Right cardiac atrium (tissue), 5 donors: ENCODE measurements around the gene DYNC2I2. TPM values are rescaled to one million over a fixed set of nuclear protein-coding genes. Genes with fewer than 3 reads are reported as not detected.

ENCODE experiments used
- ATAC-seq, 2 donors: fragments of 200-7000 bp; cut with Tn5 transposase; one replicate each; pipeline versions ENCODE4 v1.8.0 to v1.9.1; 2020; ENCODE audit warnings: moderate library complexity in 2 of 2, mild to moderate bottlenecking in 1 of 2
- DNase-seq, 3 donors: peaks; one replicate each; pipeline ENCODE4 v3.0.0-alpha.2; 2020
- H3K27ac ChIP-seq: one replicate; pipeline ENCODE4 v1.5.1; 2013; ENCODE audit warnings: mild to moderate bottlenecking, low read length, control low read depth, moderate library complexity
- H3K27me3 ChIP-seq: one replicate; pipeline ENCODE4 v1.6.1; 2013; ENCODE audit not compliant: control insufficient read depth, insufficient read depth
- H3K4me1 ChIP-seq: one replicate; pipeline ENCODE4 v1.6.1; 2013; ENCODE audit warnings: low read length; ENCODE audit not compliant: control insufficient read depth, insufficient read depth
- H3K4me3 ChIP-seq: one replicate; pipeline ENCODE4 v1.5.1; 2013; ENCODE audit warnings: low read length, control low read depth
- H3K9me3 ChIP-seq: one replicate; pipeline ENCODE4 v1.6.1; 2013; ENCODE audit warnings: low read length; ENCODE audit not compliant: control insufficient read depth
- WGBS: extraction: QIAGEN DNeasy Blood & Tissue Kit; methylation state at CpG from one replicate; pipeline ENCODE4 v1.1.7; 2013; 5-methylcytosine and 5-hydroxymethylcytosine counted together
- intact Hi-C, 4 donors: fragments of 100-400 bp; cut with DNase I; formaldehyde crosslinking; loops; one replicate each; pipeline versions ENCODE4 v1.11.0 to v1.14.0; 2022 to 2023
- polyA plus RNA-seq: library from polyadenylated mRNA; stranded (reverse); fragments of 200-250 nt; gene quantifications from one replicate; pipeline ENCODE4 v1.2.3, GENCODE V29; 2013
- total RNA-seq, 4 donors: library from RNA; stranded (reverse); fragmentation: NEBNext Ultra II Directional; extraction: Animal tissue kit (Norgen Biotek cat#: 25700); gene quantifications; one replicate each; pipeline ENCODE4 v1.2.1, GENCODE V29; 2021
- donor health status: healthy with polysubstance abuse.
- donor health status: DM: no; HTN: yes; CAD: no.
- donor health status: DM: no; HTN: no; CAD: no.
- donor health status: DM: no; HTN: yes; CAD: no; lungs with severe emphysema.
- donor health status: DM: yes; HTN: yes; CAD: no.

The DYNC2I2 gene
- total and polyA plus RNA-seq, 5 donors, result 13.5 to 30.2 (median 20.1) TPM

GRCh38 chr9:128628471-128629048 is 28.1 kb downstream of the DYNC2I2 start:
- DNase-seq (peak; percentile 83 to 94 (median 94)), ATAC-seq (peak; percentile 89 to 95)
- 45% methylated on average over 17 of the region's 17 CpGs for WGBS
- Histone ChIP-seq H3K4me1 (peaks cover 3% of the 10 kb centered on the region), H3K27ac (no peak overlapping the region), H3K27me3 (no peaks in the 10 kb centered on the region), H3K9me3 (no peaks in the 10 kb centered on the region), H3K4me3 (no peak overlapping the region)
- intact Hi-C loops, result no loop called here

- Histone ChIP-seq H3K27ac (peak overlapping the region; percentile 14), H3K27me3 (no peaks in the 10 kb centered on the region), H3K4me1 (peaks cover 3% of the 10 kb centered on the region), H3K9me3 (no peaks in the 10 kb centered on the region), H3K4me3 (no peak overlapping the region)
- 67% methylated on average over 13 of the region's 13 CpGs for WGBS
- intact Hi-C loops, result no loop called here
- DNase-seq, result peak in 1 of 3 donors; percentile 43
- ATAC-seq, result peak; percentile 2 to 10
Measured at GRCh38 chr9:128627906-128628305, 28.7 kb downstream of the DYNC2I2 start.

- peaks cover 3% of the 10 kb centered on the region for H3K4me1 ChIP-seq
- no peak overlapping the region for H3K27ac ChIP-seq
Measured at GRCh38 chr9:128627127-128627715, 29.4 kb downstream of the DYNC2I2 start.

GRCh38 chr9:128626181-128626580 is 30.5 kb downstream of the DYNC2I2 start:
- intact Hi-C loops, result no loop called here
- H3K9me3 ChIP-seq, result no peaks in the 10 kb centered on the region
- no peak overlapping the region for H3K4me3 ChIP-seq
- H3K27me3 ChIP-seq, result no peaks in the 10 kb centered on the region
- peak in 1 of 3 donors; percentile 25 for DNase-seq
- WGBS, result 83% methylated on average over 16 of the region's 16 CpGs
- ATAC-seq, result no peak
- peaks cover 3% of the 10 kb centered on the region for H3K4me1 ChIP-seq
- H3K27ac ChIP-seq, result no peak overlapping the region

More at GRCh38 chr9:128627127-128627715, 29.4 kb downstream of the DYNC2I2 start:
- Histone ChIP-seq H3K9me3 (no peaks in the 10 kb centered on the region), H3K4me3 (no peak overlapping the region), H3K27me3 (no peaks in the 10 kb centered on the region)
- WGBS, result 86% methylated on average over 15 of the region's 15 CpGs
- DNase-seq, result peak in 2 of 3 donors; percentile 49 to 65
- ATAC-seq, result no peak
- intact Hi-C loops, result no loop called here

- intact Hi-C loops, result no loop called here
- ATAC-seq, result no peak
- peak in 2 of 3 donors; percentile 51 to 61 for DNase-seq
Measured at GRCh38 chr9:128625391-128626146, 31.1 kb downstream of the DYNC2I2 start.

GRCh38 chr9:128624566-128624965 is 32.1 kb downstream of the DYNC2I2 start:
- no peaks in the 10 kb centered on the region for H3K27me3 ChIP-seq
- H3K27ac ChIP-seq, result no peak overlapping the region
- intact Hi-C loops, result no loop called here
- WGBS, result 85% methylated on average over 10 of the region's 10 CpGs
- DNase-seq, result peak in 2 of 3 donors; percentile 20 to 44
- H3K9me3 ChIP-seq, result no peaks in the 10 kb centered on the region
- no peak for ATAC-seq
- H3K4me1 ChIP-seq, result peaks cover 3% of the 10 kb centered on the region
- H3K4me3 ChIP-seq, result no peak overlapping the region

More at GRCh38 chr9:128625391-128626146, 31.1 kb downstream of the DYNC2I2 start:
- Histone ChIP-seq H3K27me3 (no peaks in the 10 kb centered on the region), H3K9me3 (no peaks in the 10 kb centered on the region), H3K4me1 (peaks cover 3% of the 10 kb centered on the region), H3K4me3 (no peak overlapping the region), H3K27ac (no peak overlapping the region)
- WGBS, result 76% methylated on average over 20 of the region's 20 CpGs

GRCh38 chr9:128621730-128622455 is 34.8 kb downstream of the DYNC2I2 start:
- H3K27me3 ChIP-seq, result no peaks in the 10 kb centered on the region
- no peak overlapping the region for H3K4me3 ChIP-seq
- ATAC-seq (no peak), DNase-seq (peak in 1 of 3 donors; percentile 3)
- intact Hi-C loops, result no loop called here
- 67% methylated on average over 14 of the region's 14 CpGs for WGBS
- H3K4me1 ChIP-seq, result no peaks in the 10 kb centered on the region
- H3K9me3 ChIP-seq, result no peaks in the 10 kb centered on the region
- no peak overlapping the region for H3K27ac ChIP-seq

GRCh38 chr9:128619779-128620178 is 36.9 kb downstream of the DYNC2I2 start:
- ATAC-seq (no peak), DNase-seq (no peak)
- Histone ChIP-seq H3K4me1 (no peaks in the 10 kb centered on the region), H3K27me3 (no peaks in the 10 kb centered on the region), H3K27ac (no peak overlapping the region), H3K4me3 (no peak overlapping the region), H3K9me3 (no peaks in the 10 kb centered on the region)
- intact Hi-C loops, result loop anchor here in 1 of 4 donors (5.0 kb wide), 1 partner anchor 42 kb away; no protein-coding TSS in a partner anchor
- 96% methylated on average over 5 of the region's 5 CpGs for WGBS

GRCh38 chr9:128619127-128619526 is 37.5 kb downstream of the DYNC2I2 start:
- DNase-seq (no peak), ATAC-seq (no peak)
- H3K9me3 ChIP-seq, result no peaks in the 10 kb centered on the region
- 89% methylated on average over 6 of the region's 6 CpGs for WGBS
- H3K4me3 ChIP-seq, result no peak overlapping the region
- no peaks in the 10 kb centered on the region for H3K4me1 ChIP-seq
- H3K27ac ChIP-seq, result no peak overlapping the region
- no peaks in the 10 kb centered on the region for H3K27me3 ChIP-seq
- intact Hi-C loops, result loop anchor here in 1 of 4 donors (5.0 kb wide), 1 partner anchor 42 kb away; no protein-coding TSS in a partner anchor

- ATAC-seq (no peak), DNase-seq (no peak)
- no peaks in the 10 kb centered on the region for H3K9me3 ChIP-seq
- no peaks in the 10 kb centered on the region for H3K27me3 ChIP-seq
- 87% methylated on average over 8 of the region's 8 CpGs for WGBS
- no peaks in the 10 kb centered on the region for H3K4me1 ChIP-seq
- H3K27ac ChIP-seq, result no peak overlapping the region
- intact Hi-C loops, result loop anchor here in 1 of 4 donors (5.0 kb wide), 1 partner anchor 41 kb away; no protein-coding TSS in a partner anchor
- no peak overlapping the region for H3K4me3 ChIP-seq
Measured at GRCh38 chr9:128617943-128618342, 38.7 kb downstream of the DYNC2I2 start.
